SK-N-MC (cell line): ENCODE results near the gene SERPINA5.
"Not testable (repeated sequence)": the region's sequence is repeated elsewhere in the genome, so short reads cannot be mapped to it uniquely, and the experiment has no call there.

ENCODE experiments used
- DNase-seq: peaks from one replicate; pipeline ENCODE4 v3.0.0-alpha.2; 2011; ENCODE audit warnings: low read depth, low spot score
- H3K27ac ChIP-seq: fragments of 200-600 bp; sonication (generic); 2 replicates; pipeline ENCODE4 v1.5.1; 2016; ENCODE audit warnings: mixed run types
- H3K36me3 ChIP-seq: fragments of 200-600 bp; sonication (generic); 2 replicates; pipeline ENCODE4 v1.6.1; 2017; ENCODE audit warnings: antibody characterized with exemption, low read length, mixed read lengths; ENCODE audit not compliant: insufficient read depth
- H3K4me3 ChIP-seq: fragments of 200-600 bp; sonication (generic); 2 replicates; pipeline ENCODE4 v1.5.1; 2016
- H3K9ac ChIP-seq: fragments of 200-600 bp; sonication (generic); 2 replicates; pipeline ENCODE4 v1.8.0; 2017; ENCODE audit warnings: mixed run types, mixed read lengths; ENCODE audit not compliant: insufficient read length
- H3K9me3 ChIP-seq: fragments of 200-600 bp; sonication (generic); 2 replicates; pipeline ENCODE4 v1.6.1; 2017; ENCODE audit warnings: low read depth, mild to moderate bottlenecking, antibody characterized with exemption, low read length, moderate library complexity, mixed read lengths
- EZH2 ChIP-seq: fragments of 200-600 bp; sonication (generic); IDR thresholded peaks from one replicate; pipeline ENCODE4 v1.6.1; 2017; ENCODE audit warnings: antibody characterized with exemption
- FOXP2 ChIP-seq: optimal IDR thresholded peaks from 2 replicates; pipeline ENCODE3; 2011; ENCODE audit warnings: mild to moderate bottlenecking, moderate library complexity; ENCODE audit not compliant: insufficient read depth; ENCODE audit errors: extremely low read length, control extremely low read depth
- POLR2AphosphoS5 ChIP-seq: IDR thresholded peaks from 2 replicates; pipeline ENCODE4 v1.6.1; 2012; ENCODE audit warnings: mild to moderate bottlenecking, low read depth, low read length, borderline replicate concordance

The SERPINA5 gene

GRCh38 chr14:94631050-94631449 is 49.8 kb downstream of the SERPINA5 start:
- DNase-seq = no peak
- Histone ChIP-seq H3K9me3 (no peaks in the 10 kb centered on the region), H3K36me3 (no peaks in the 10 kb centered on the region), H3K27ac (no peak overlapping the region), H3K4me3 (no peak overlapping the region), H3K9ac (no peak overlapping the region)
- TF ChIP-seq EZH2 (no peak), FOXP2 (no peak), POLR2AphosphoS5 (no peak)

DNA sequence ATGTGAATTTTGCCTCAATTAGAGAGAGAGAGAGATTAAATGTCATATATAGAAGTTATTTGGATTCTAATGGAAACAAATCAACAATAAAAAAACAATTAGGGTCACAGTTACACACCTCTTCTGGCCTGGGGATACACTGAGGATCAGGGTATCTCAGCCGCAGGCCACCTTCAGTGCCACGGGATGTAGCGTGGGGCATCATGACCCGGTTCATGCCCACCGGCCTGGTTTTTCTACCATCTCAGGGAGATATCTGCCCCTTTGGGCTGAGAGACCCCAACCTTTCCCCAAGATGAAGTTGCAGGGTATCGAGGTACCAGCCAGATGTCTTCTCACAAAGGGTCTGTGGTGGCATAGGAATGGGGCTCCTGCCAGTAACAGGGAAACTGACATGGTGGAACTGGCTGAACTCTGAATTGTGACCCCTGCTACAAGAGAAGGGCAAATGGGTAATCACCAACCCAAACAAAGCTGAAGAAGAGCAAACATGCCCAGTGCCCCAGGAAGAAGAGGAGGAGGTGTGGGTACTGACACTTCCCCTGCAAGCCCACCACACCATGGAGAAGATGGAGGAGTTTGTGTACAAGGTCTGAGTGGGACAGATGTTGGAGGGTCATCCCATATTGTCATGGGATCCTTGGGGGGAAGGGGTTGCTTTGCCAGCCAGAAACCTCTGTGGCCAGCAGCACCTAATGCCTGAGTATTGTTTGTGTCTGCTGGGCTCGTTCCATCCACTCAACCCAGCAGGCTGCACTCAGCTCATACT is 50.5 kb downstream of the SERPINA5 start:
- Histone ChIP-seq H3K9ac (no peak overlapping the region), H3K27ac (no peak overlapping the region), H3K9me3 (no peaks in the 10 kb centered on the region), H3K36me3 (no peaks in the 10 kb centered on the region), H3K4me3 (no peak overlapping the region)
- TF ChIP-seq FOXP2 (no peak), POLR2AphosphoS5 (no peak), EZH2 (no peak)
- no peak for DNase-seq

DNA sequence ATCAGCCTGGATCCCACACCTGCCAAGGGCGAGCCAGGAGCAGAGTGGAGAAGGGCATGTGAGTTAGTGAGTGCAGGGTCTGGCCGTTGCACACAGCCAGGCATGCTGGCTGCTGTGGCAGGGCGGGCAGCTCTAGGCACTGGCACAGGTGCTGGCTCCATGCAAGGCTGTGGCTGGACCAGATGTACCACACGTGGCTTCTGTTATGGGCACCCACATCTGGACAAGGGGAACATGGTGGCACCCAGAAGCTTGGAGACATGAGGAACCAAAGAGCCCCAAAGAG is 51.0 kb downstream of the SERPINA5 start:
- no peak for TF ChIP-seq FOXP2
- TF ChIP-seq EZH2 = no peak
- TF ChIP-seq POLR2AphosphoS5 = no peak

DNA sequence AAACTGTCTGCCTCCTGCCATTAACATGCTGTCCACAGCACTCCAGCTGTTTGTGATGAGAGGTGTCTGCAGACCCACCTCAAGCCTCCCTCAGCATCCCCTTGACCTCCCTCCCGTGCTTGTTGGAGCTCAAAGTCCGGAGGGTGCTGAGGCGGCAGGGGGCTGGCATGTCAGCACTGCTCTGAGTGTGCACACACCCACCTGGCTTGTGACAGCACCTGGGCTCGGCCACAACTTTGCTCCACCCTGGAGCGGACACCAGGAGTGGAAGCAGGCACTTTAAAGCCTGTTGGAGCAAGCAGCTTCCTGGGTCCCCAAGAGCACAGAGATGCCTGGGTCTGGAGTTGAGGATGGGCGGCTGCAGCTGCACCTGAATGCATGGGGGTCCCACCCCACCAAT is 51.9 kb downstream of the SERPINA5 start:
- Histone ChIP-seq H3K9ac (no peak overlapping the region), H3K36me3 (no peaks in the 10 kb centered on the region), H3K4me3 (no peak overlapping the region), H3K9me3 (no peaks in the 10 kb centered on the region), H3K27ac (no peak overlapping the region)
- TF ChIP-seq FOXP2 (no peak), EZH2 (no peak), POLR2AphosphoS5 (no peak)
- no peak for DNase-seq

More for the DNA sequence above, 51.0 kb downstream of the SERPINA5 start:
- no peak for DNase-seq
- no peaks in the 10 kb centered on the region for H3K9me3 ChIP-seq
- no peak overlapping the region for H3K27ac ChIP-seq
- H3K36me3 ChIP-seq = no peaks in the 10 kb centered on the region
- no peak overlapping the region for H3K4me3 ChIP-seq
- no peak overlapping the region for H3K9ac ChIP-seq

- no peak for TF ChIP-seq POLR2AphosphoS5
- no peak for TF ChIP-seq EZH2
- no peak for TF ChIP-seq FOXP2
Measured at GRCh38 chr14:94635154-94635553, 53.9 kb downstream of the SERPINA5 start.

GRCh38 chr14:94636744-94637412 is 55.7 kb downstream of the SERPINA5 start:
- Histone ChIP-seq H3K9ac (no peak overlapping the region), H3K36me3 (no peaks in the 10 kb centered on the region), H3K9me3 (no peaks in the 10 kb centered on the region), H3K4me3 (no peak overlapping the region), H3K27ac (no peak overlapping the region)
- TF ChIP-seq POLR2AphosphoS5 = no peak
- TF ChIP-seq EZH2 = no peak
- no peak for TF ChIP-seq FOXP2
- DNase-seq = no peak

More at GRCh38 chr14:94635154-94635553, 53.9 kb downstream of the SERPINA5 start:
- Histone ChIP-seq H3K36me3 (no peaks in the 10 kb centered on the region), H3K27ac (no peak overlapping the region), H3K9ac (no peak overlapping the region), H3K4me3 (no peak overlapping the region), H3K9me3 (no peaks in the 10 kb centered on the region)
- no peak for DNase-seq

GRCh38 chr14:94637814-94638213 is 56.6 kb downstream of the SERPINA5 start:
- H3K36me3 ChIP-seq, H3K9me3 ChIP-seq, H3K4me3 ChIP-seq, DNase-seq, H3K9ac ChIP-seq, H3K27ac ChIP-seq: not testable (repeated sequence)

- TF ChIP-seq EZH2 (no peak), POLR2AphosphoS5 (no peak), FOXP2 (no peak)
- Histone ChIP-seq H3K36me3 (no peaks in the 10 kb centered on the region), H3K4me3 (no peak overlapping the region), H3K27ac (no peak overlapping the region), H3K9me3 (no peaks in the 10 kb centered on the region), H3K9ac (no peak overlapping the region)
- no peak for DNase-seq
Measured at GRCh38 chr14:94638339-94638738, 57.1 kb downstream of the SERPINA5 start.
